H1 (cell line): ENCODE data around the gene TRDN. TPM values are rescaled to one million over a fixed set of nuclear protein-coding genes. Genes with fewer than 3 reads are reported as not detected.

Source experiments
- CTCF ChIA-PET: fragments of 300-600 bp; sonication (Branson Sonifier 250); formaldehyde crosslinking; loops from one replicate; lab custom pipeline; 2021; ENCODE audit not compliant: partially characterized antibody; lab: Charles Lee
- POLR2A ChIA-PET: fragments of 300-600 bp; sonication (Branson Sonifier 250); formaldehyde crosslinking; loops from one replicate; lab custom pipeline; 2021; ENCODE audit warnings: inconsistent platforms; ENCODE audit not compliant: partially characterized antibody; lab: Charles Lee
- DNase-seq, 2 experiments: peaks; one replicate each; pipeline versions ENCODE4 v3.0.0 to v3.0.0-alpha.2; 2010 to 2022; ENCODE audit warnings: low spot score in 2 of 2, low read depth in 1 of 2, mixed read lengths in 1 of 2
- FAIRE-seq: peaks from 2 replicates; lab custom pipeline; 2011; peaks lifted over from hg19 to GRCh38; lab: Jason Lieb, UNC
- H2AFZ ChIP-seq: 2 replicates; pipeline ENCODE4 v1.8.1; 2012; ENCODE audit warnings: low read length, inconsistent platforms
- H2AK5ac ChIP-seq: 2 replicates; pipeline ENCODE4 v1.6.1; 2013; ENCODE audit warnings: low read depth, low read length
- H2BK120ac ChIP-seq: replicated peaks from 2 replicates; pipeline ENCODE3; 2013; ENCODE audit warnings: low read depth, low read length, inconsistent platforms
- H2BK12ac ChIP-seq: 2 replicates; pipeline ENCODE4 v1.6.1; 2013; ENCODE audit warnings: low read depth, low read length
- H2BK15ac ChIP-seq: 2 replicates; pipeline ENCODE4 v1.6.1; 2013; ENCODE audit warnings: low read length
- H2BK20ac ChIP-seq: 2 replicates; pipeline ENCODE4 v1.6.1; 2013; ENCODE audit warnings: low read length
- H2BK5ac ChIP-seq: 2 replicates; pipeline ENCODE4 v1.6.1; 2013; ENCODE audit warnings: low read depth, low read length
- H3K14ac ChIP-seq: 2 replicates; pipeline ENCODE4 v1.6.1; 2013; ENCODE audit warnings: inconsistent platforms; ENCODE audit not compliant: insufficient read length
- H3K18ac ChIP-seq: 2 replicates; pipeline ENCODE4 v1.6.1; 2013; ENCODE audit warnings: low read length; ENCODE audit errors: extremely low read depth
- H3K23ac ChIP-seq: 2 replicates; pipeline ENCODE4 v1.6.1; 2013; ENCODE audit warnings: inconsistent platforms; ENCODE audit not compliant: insufficient read length
- H3K23me2 ChIP-seq: 2 replicates; pipeline ENCODE4 v1.6.1; 2013; ENCODE audit warnings: low read depth, low read length
- H3K27ac ChIP-seq: 2 replicates; pipeline ENCODE4 v1.6.1; 2011; ENCODE audit warnings: low read depth, low read length, inconsistent platforms
- H3K27me3 ChIP-seq, 4 experiments: replicated peaks in 1 of 4; 1 replicate in 1 of 4; 2 replicates in 3 of 4; pipeline versions ENCODE4 v1.6.1 to v1.8.1; 2011 to 2013; ENCODE audit warnings: low read length in 3 of 4, mild to moderate bottlenecking in 3 of 4, inconsistent platforms in 2 of 4, mixed read lengths in 2 of 4, moderate library complexity in 1 of 4; ENCODE audit not compliant: control insufficient read depth in 3 of 4, insufficient read depth in 3 of 4; ENCODE audit errors: extremely low read depth in 1 of 4
- H3K36me3 ChIP-seq, 4 experiments: 2 replicates each; pipeline versions ENCODE4 v1.6.1 to v1.8.1; 2011 to 2013; ENCODE audit warnings: mild to moderate bottlenecking in 4 of 4, low read length in 3 of 4, moderate library complexity in 2 of 4, control low read depth in 1 of 4, inconsistent platforms in 1 of 4; ENCODE audit not compliant: insufficient read depth in 4 of 4, control insufficient read depth in 2 of 4
- H3K4ac ChIP-seq: replicated peaks from 2 replicates; pipeline ENCODE3; 2013; ENCODE audit warnings: low read length, low read depth, mixed read lengths, inconsistent platforms; ENCODE audit not compliant: insufficient read length
- H3K4me1 ChIP-seq, 4 experiments: replicated peaks in 1 of 4; 1 replicate in 1 of 4; 2 replicates in 3 of 4; pipeline versions ENCODE4 v1.6.1 to v1.8.1; 2011 to 2013; ENCODE audit warnings: low read length in 3 of 4, inconsistent platforms in 2 of 4, mixed read lengths in 1 of 4; ENCODE audit not compliant: insufficient read depth in 4 of 4, control insufficient read depth in 3 of 4
- H3K4me2 ChIP-seq, 2 experiments: 2 replicates each; pipeline versions ENCODE4 v1.6.1 to v1.8.1; 2011 to 2013; ENCODE audit warnings: low read depth in 2 of 2, low read length in 2 of 2, control low read depth in 1 of 2, inconsistent platforms in 1 of 2, mild to moderate bottlenecking in 1 of 2; ENCODE audit not compliant: insufficient read depth in 1 of 2
- H3K4me3 ChIP-seq, 4 experiments: fragments of 200-600, 300-600 bp in 1 of 4; sonication (generic), shearing (Covaris generic), sonication (Bioruptor Twin) in 1 of 4; 2 replicates each; pipeline versions ENCODE4 v1.5.1 to v1.8.1; 2011 to 2016; ENCODE audit warnings: low read length in 4 of 4, low read depth in 3 of 4, control low read depth in 2 of 4, inconsistent platforms in 2 of 4, mild to moderate bottlenecking in 2 of 4, mixed read lengths in 1 of 4, moderate library complexity in 1 of 4; ENCODE audit not compliant: insufficient read depth in 2 of 4; ENCODE audit errors: extremely low read depth in 1 of 4
- H3K56ac ChIP-seq: replicated peaks from 2 replicates; pipeline ENCODE3; 2013; ENCODE audit warnings: low read depth, mild to moderate bottlenecking, mixed read lengths, low read length, inconsistent platforms; ENCODE audit not compliant: insufficient read length
- H3K79me1 ChIP-seq: 2 replicates; pipeline ENCODE4 v1.6.1; 2013; ENCODE audit warnings: low read depth, low read length, control low read depth
- H3K79me2 ChIP-seq, 2 experiments: 2 replicates each; pipeline versions ENCODE4 v1.6.1 to v1.8.1; 2012 to 2013; ENCODE audit warnings: low read length in 2 of 2, mild to moderate bottlenecking in 2 of 2, inconsistent platforms in 1 of 2; ENCODE audit not compliant: insufficient read depth in 2 of 2, control insufficient read depth in 1 of 2
- H3K9ac ChIP-seq, 4 experiments: replicated peaks in 1 of 4; 1 replicate in 1 of 4; 2 replicates in 3 of 4; pipeline versions ENCODE4 v1.6.1 to v1.8.1; 2011 to 2013; ENCODE audit warnings: low read depth in 3 of 4, low read length in 3 of 4, control low read depth in 2 of 4, mild to moderate bottlenecking in 2 of 4, moderate library complexity in 2 of 4, inconsistent platforms in 1 of 4; ENCODE audit errors: extremely low read depth in 1 of 4
- H3K9me3 ChIP-seq, 2 experiments: 2 replicates each; pipeline versions ENCODE4 v1.6.1 to v1.8.1; 2012 to 2013; ENCODE audit warnings: mild to moderate bottlenecking in 2 of 2, moderate library complexity in 2 of 2, control low read depth in 1 of 2, inconsistent platforms in 1 of 2, low read depth in 1 of 2, low read length in 1 of 2, mixed read lengths in 1 of 2; ENCODE audit not compliant: insufficient read depth in 2 of 2
- H4K20me1 ChIP-seq, 2 experiments: replicated peaks in 1 of 2; 2 replicates each; pipeline versions ENCODE3 to v1.8.1; 2011 to 2013; ENCODE audit warnings: inconsistent platforms in 2 of 2, low read length in 2 of 2, mild to moderate bottlenecking in 1 of 2; ENCODE audit not compliant: insufficient read depth in 2 of 2, control insufficient read depth in 1 of 2
- H4K5ac ChIP-seq: 2 replicates; pipeline ENCODE4 v1.6.1; 2013; ENCODE audit warnings: low read length, low read depth, mixed read lengths, inconsistent platforms; ENCODE audit not compliant: insufficient read length
- H4K8ac ChIP-seq: 2 replicates; pipeline ENCODE4 v1.8.0; 2013; ENCODE audit warnings: mild to moderate bottlenecking, moderate library complexity, low read length, inconsistent platforms; ENCODE audit not compliant: insufficient read depth; ENCODE audit errors: extremely low read depth
- H4K91ac ChIP-seq: replicated peaks from 2 replicates; pipeline ENCODE3; 2013; ENCODE audit warnings: low read length, mixed read lengths, inconsistent platforms; ENCODE audit not compliant: insufficient read length
- ATF2 ChIP-seq: IDR thresholded peaks from 2 replicates; pipeline ENCODE4 v1.6.1; 2012; ENCODE audit warnings: low read length, inconsistent platforms
- CHD2 ChIP-seq: IDR thresholded peaks from 2 replicates; pipeline ENCODE4 v1.6.1; 2012; ENCODE audit warnings: low read length, improper control_type of control experiment
- CTBP2 ChIP-seq: IDR thresholded peaks from 2 replicates; pipeline ENCODE4 v1.7.0; 2011; ENCODE audit warnings: borderline replicate concordance, mild to moderate bottlenecking, moderate library complexity, mixed read lengths, low read length; ENCODE audit not compliant: insufficient read depth, insufficient read length
- EZH2 ChIP-seq: fragments of 200-600 bp; sonication (generic); IDR thresholded peaks from 2 replicates; pipeline ENCODE4 v1.7.1; 2012; ENCODE audit warnings: low read depth, mild to moderate bottlenecking, moderate library complexity, low read length, inconsistent platforms; ENCODE audit not compliant: severe bottlenecking
- SIN3A ChIP-seq, 2 experiments: IDR thresholded peaks in 1 of 2; conservative IDR thresholded peaks in 1 of 2; 2 replicates each; pipeline ENCODE4 v1.6.1; 2011 to 2012; ENCODE audit warnings: low read length in 2 of 2, improper control_type of control experiment in 1 of 2, low read depth in 1 of 2, mild to moderate bottlenecking in 1 of 2
- SP4 ChIP-seq: IDR thresholded peaks from 2 replicates; pipeline ENCODE4 v1.6.1; 2012; ENCODE audit warnings: low read length, inconsistent platforms
- WGBS, 2 experiments: shearing (Covaris generic) in 1 of 2; methylation state at CpG; one replicate each; pipeline versions ENCODE4 v1.1.6 to v1.1.7; 2013 to 2015; ENCODE audit warnings: low lambda C conversion rate in 2 of 2, mixed read lengths in 2 of 2, inconsistent platforms in 1 of 2, low coverage in 1 of 2, missing lambda C conversion rate in 1 of 2; ENCODE audit not compliant: insufficient replicate concordance in 2 of 2, insufficient coverage in 1 of 2, insufficient read length in 1 of 2; ENCODE audit errors: extremely low coverage in 1 of 2, missing lambda C conversion rate in 1 of 2; 5-methylcytosine and 5-hydroxymethylcytosine counted together
- polyA plus RNA-seq, 7 experiments: library from polyadenylated mRNA; depleted of rRNA in 3 of 7; stranded (reverse) in 5 of 7; unstranded in 2 of 7; fragments of >200 nt in 5 of 7; fragments of 200-250 nt in 2 of 7; gene quantifications; 1 replicate in 5 of 7; 2 replicates in 1 of 7; 4 replicates in 1 of 7; pipeline versions ENCODE4 v1.2.1 to v1.2.3, GENCODE V29; 2011 to 2013; ENCODE audit warnings: missing spikeins in 2 of 7, mixed read lengths in 2 of 7
- total RNA-seq: library from RNA; stranded (reverse); fragmentation: NEBNext Ultra II Directional; extraction: Animal tissue kit (Norgen Biotek cat#: 25700); gene quantifications from 2 replicates; pipeline ENCODE4 v1.2.1, GENCODE V29; 2021
- TF ChIP-seq, protein P1 (sequence below), 3 experiments: IDR thresholded peaks; 1 replicate in 2 of 3; 2 replicates in 1 of 3; pipeline versions ENCODE4 v1.5.1 to v1.6.1; 2011; ENCODE audit warnings: low read length in 3 of 3, mild to moderate bottlenecking in 3 of 3, inconsistent platforms in 2 of 3, low read depth in 1 of 3, moderate library complexity in 1 of 3; ENCODE audit not compliant: insufficient read depth in 1 of 3; ENCODE audit errors: control extremely low read depth in 1 of 3

Gene TRDN
- total and polyA plus RNA-seq, 2 of the 8 experiments (the other 6 are each of a cell fraction or from before 2014, with no cell fraction given) = 1.6 to 41.6 TPM

DNA sequence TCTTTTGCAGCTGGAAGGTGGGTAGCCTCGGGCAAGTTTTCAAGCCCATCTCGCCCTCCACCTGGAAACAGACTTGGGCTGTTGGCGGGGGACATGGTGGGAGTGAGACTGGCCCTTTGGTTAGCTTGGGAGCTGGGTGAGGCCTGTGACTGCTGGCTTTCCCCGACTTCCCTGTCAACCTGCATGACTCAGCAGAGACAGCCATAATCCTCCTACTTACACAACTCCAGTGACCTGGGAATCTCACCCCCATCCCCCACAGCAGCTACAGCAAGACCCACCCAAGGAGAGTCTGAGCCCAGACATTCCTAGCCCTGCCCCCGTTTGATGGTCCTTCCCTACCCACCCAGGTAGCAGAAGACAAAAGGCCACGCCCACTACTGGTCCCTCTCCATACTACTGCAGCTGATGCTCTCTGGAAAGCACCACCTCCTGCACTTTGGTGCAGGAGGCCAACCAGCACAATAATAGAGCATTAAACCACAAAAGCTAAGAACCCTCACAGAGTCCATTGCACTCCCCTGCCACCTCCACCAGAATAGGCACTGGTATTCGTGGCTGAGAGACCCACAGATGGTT is 188.4 kb downstream of the TRDN start:
- POLR2A ChIA-PET = no interaction called here
- 89% methylated on average over 7 of the region's 7 CpGs; no CpG with 5 or more reads in 1 of the 2 experiments for WGBS, 2 experiments
- TF ChIP-seq EZH2 (no peak), CHD2 (no peak), ATF2 (no peak), SIN3A (conservative IDR thresholded peaks at IDR 0.05 in 1 of 2, IDR thresholded peaks at IDR 0.05 in 1 of 2; ENCODE audit: low read depth in 1 of 2, low read length in 2 of 2) (no peak), CTBP2 (no peak), SP4 (no peak)
- TF ChIP-seq, protein P1, sequence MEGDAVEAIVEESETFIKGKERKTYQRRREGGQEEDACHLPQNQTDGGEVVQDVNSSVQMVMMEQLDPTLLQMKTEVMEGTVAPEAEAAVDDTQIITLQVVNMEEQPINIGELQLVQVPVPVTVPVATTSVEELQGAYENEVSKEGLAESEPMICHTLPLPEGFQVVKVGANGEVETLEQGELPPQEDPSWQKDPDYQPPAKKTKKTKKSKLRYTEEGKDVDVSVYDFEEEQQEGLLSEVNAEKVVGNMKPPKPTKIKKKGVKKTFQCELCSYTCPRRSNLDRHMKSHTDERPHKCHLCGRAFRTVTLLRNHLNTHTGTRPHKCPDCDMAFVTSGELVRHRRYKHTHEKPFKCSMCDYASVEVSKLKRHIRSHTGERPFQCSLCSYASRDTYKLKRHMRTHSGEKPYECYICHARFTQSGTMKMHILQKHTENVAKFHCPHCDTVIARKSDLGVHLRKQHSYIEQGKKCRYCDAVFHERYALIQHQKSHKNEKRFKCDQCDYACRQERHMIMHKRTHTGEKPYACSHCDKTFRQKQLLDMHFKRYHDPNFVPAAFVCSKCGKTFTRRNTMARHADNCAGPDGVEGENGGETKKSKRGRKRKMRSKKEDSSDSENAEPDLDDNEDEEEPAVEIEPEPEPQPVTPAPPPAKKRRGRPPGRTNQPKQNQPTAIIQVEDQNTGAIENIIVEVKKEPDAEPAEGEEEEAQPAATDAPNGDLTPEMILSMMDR (IDR thresholded peaks at IDR 0.05; ENCODE audit: control extremely low read depth in 1 of 3, insufficient read depth in 1 of 3, low read depth in 1 of 3, low read length in 3 of 3) = no peak

More for the DNA sequence above, 188.4 kb downstream of the TRDN start:
- H3K4me1 ChIP-seq = no peaks in the 10 kb centered on the region
- H3K79me1 ChIP-seq = no peaks in the 10 kb centered on the region
- CTCF ChIA-PET = interaction anchor here (1.0 to 1.3 kb wide), 3 partner anchors 15 to 267 kb away, joined by 3 read pairs; no protein-coding TSS in a partner anchor
- no peak overlapping the region for H3K18ac ChIP-seq
- H4K5ac ChIP-seq = no peak overlapping the region
- no peak overlapping the region for H3K4me2 ChIP-seq
- DNase-seq = no peak
- H3K36me3 ChIP-seq = no peaks in the 10 kb centered on the region
- no peak overlapping the region for H2BK5ac ChIP-seq
- H4K8ac ChIP-seq = no peak overlapping the region
- H2AFZ ChIP-seq = no peak overlapping the region
- H2AK5ac ChIP-seq = no peak overlapping the region
- H2BK12ac ChIP-seq = no peak overlapping the region
- peaks cover 6 to 9% of the 10 kb centered on the region in 2 experiments; a peak in 1 of 4 replicates for H3K9me3 ChIP-seq
- H2BK20ac ChIP-seq = no peak overlapping the region
- H4K91ac ChIP-seq = no peak overlapping the region
- no peak overlapping the region for H3K14ac ChIP-seq
- H3K27me3 ChIP-seq = no peaks in the 10 kb centered on the region
- no peak overlapping the region for H3K56ac ChIP-seq
- no peaks in the 10 kb centered on the region for H3K79me2 ChIP-seq
- H3K27ac ChIP-seq = no peak overlapping the region
- no peak for FAIRE-seq
- H3K23ac ChIP-seq = no peak overlapping the region
- no peak overlapping the region for H2BK15ac ChIP-seq
- no peak overlapping the region for H3K9ac ChIP-seq
- no peaks in the 10 kb centered on the region for H4K20me1 ChIP-seq
- no peak overlapping the region for H2BK120ac ChIP-seq
- no peak overlapping the region for H3K4ac ChIP-seq
- no peaks in the 10 kb centered on the region for H3K23me2 ChIP-seq
- no peak overlapping the region for H3K4me3 ChIP-seq
